Measurements from ENCODE around the gene HECTD2.
A peak's percentile ranks its signal among the peaks of the same experiment; 100 is the strongest.
"Not testable (repeated sequence)": the region's sequence is repeated elsewhere in the genome, so short reads cannot be mapped to it uniquely, and the experiment has no call there.

The HECTD2 gene

GRCh38 chr10:91409869-91410637, at the start of gene HECTD2:
Gene HECTD2, plus strand, starts transcription at chr10:91410344. Its CDS starts 95 bp downstream, at chr10:91410439.
- H3K4me1 Mint-ChIP-seq (ENCODE audit: low read depth), result peaks cover 28% of the 10 kb centered on the region
- no peaks in the 10 kb centered on the region for H3K9me3 Mint-ChIP-seq
- H3K27me3 Mint-ChIP-seq, result peaks cover 20% of the 10 kb centered on the region
- peak within 1 kb of the TSS; percentile 99 for H3K27ac Mint-ChIP-seq
- H3K4me3 Mint-ChIP-seq, result peak within 1 kb of the TSS; percentile 97
- H3K36me3 Mint-ChIP-seq (ENCODE audit: low read depth), result peaks cover 4% of the 10 kb centered on the region

GRCh38 chr10:91360461-91360860, 49.7 kb upstream of the HECTD2 start:
- no peak overlapping the region for H3K4me3 Mint-ChIP-seq
- H3K4me1 Mint-ChIP-seq (ENCODE audit: low read depth), result no peaks in the 10 kb centered on the region
- H3K27ac Mint-ChIP-seq, result no peak overlapping the region
- H3K9me3 Mint-ChIP-seq, result peaks cover 7% of the 10 kb centered on the region
- H3K27me3 Mint-ChIP-seq, result peaks cover 70% of the 10 kb centered on the region
- no peaks in the 10 kb centered on the region for H3K36me3 Mint-ChIP-seq (ENCODE audit: low read depth)

GRCh38 chr10:91365519-91365918, 44.6 kb upstream of the HECTD2 start:
- H3K36me3 Mint-ChIP-seq (ENCODE audit: low read depth); H3K4me1 Mint-ChIP-seq (ENCODE audit: low read depth); H3K9me3 Mint-ChIP-seq; H3K4me3 Mint-ChIP-seq; H3K27ac Mint-ChIP-seq: not testable (repeated sequence)
- H3K27me3 Mint-ChIP-seq, result peaks cover 62% of the 10 kb centered on the region

GRCh38 chr10:91366704-91367103, 43.4 kb upstream of the HECTD2 start:
- H3K9me3 Mint-ChIP-seq, result peaks cover 7% of the 10 kb centered on the region
- H3K4me3 Mint-ChIP-seq, result no peak overlapping the region
- H3K27me3 Mint-ChIP-seq, result peaks cover 51% of the 10 kb centered on the region

GRCh38 chr10:91367127-91367531, 43.0 kb upstream of the HECTD2 start:
- Mint-ChIP-seq H3K9me3 (peaks cover 6% of the 10 kb centered on the region), H3K36me3 (ENCODE audit: low read depth) (no peaks in the 10 kb centered on the region), H3K4me1 (ENCODE audit: low read depth) (no peaks in the 10 kb centered on the region), H3K27ac (no peak overlapping the region), H3K4me3 (no peak overlapping the region), H3K27me3 (peaks cover 47% of the 10 kb centered on the region)

More at GRCh38 chr10:91366704-91367103, 43.4 kb upstream of the HECTD2 start:
- Mint-ChIP-seq H3K4me1 (ENCODE audit: low read depth) (no peaks in the 10 kb centered on the region), H3K27ac (no peak overlapping the region), H3K36me3 (ENCODE audit: low read depth) (no peaks in the 10 kb centered on the region)

- H3K9me3 Mint-ChIP-seq, result peaks cover 2% of the 10 kb centered on the region
- no peak overlapping the region for H3K4me3 Mint-ChIP-seq
- H3K4me1 Mint-ChIP-seq (ENCODE audit: low read depth), result no peaks in the 10 kb centered on the region
- H3K27ac Mint-ChIP-seq, result no peak overlapping the region
- no peaks in the 10 kb centered on the region for H3K36me3 Mint-ChIP-seq (ENCODE audit: low read depth)
- peaks cover 43% of the 10 kb centered on the region for H3K27me3 Mint-ChIP-seq
Measured at GRCh38 chr10:91367558-91367957, 42.6 kb upstream of the HECTD2 start.

GRCh38 chr10:91369978-91370589, 40.1 kb upstream of the HECTD2 start:
- not testable (repeated sequence) for H3K4me3 Mint-ChIP-seq; H3K4me1 Mint-ChIP-seq (ENCODE audit: low read depth); H3K36me3 Mint-ChIP-seq (ENCODE audit: low read depth); H3K27ac Mint-ChIP-seq
- H3K9me3 Mint-ChIP-seq, result peaks cover 16% of the 10 kb centered on the region
- peaks cover 27% of the 10 kb centered on the region for H3K27me3 Mint-ChIP-seq

GRCh38 chr10:91374052-91374451, 36.1 kb upstream of the HECTD2 start:
- H3K27me3 Mint-ChIP-seq, result peaks cover 31% of the 10 kb centered on the region
- no peaks in the 10 kb centered on the region for H3K36me3 Mint-ChIP-seq (ENCODE audit: low read depth)
- H3K9me3 Mint-ChIP-seq, result peaks cover 25% of the 10 kb centered on the region
- H3K27ac Mint-ChIP-seq, result no peak overlapping the region
- H3K4me1 Mint-ChIP-seq (ENCODE audit: low read depth), result peaks cover 15% of the 10 kb centered on the region
- H3K4me3 Mint-ChIP-seq, result no peak overlapping the region

- H3K9me3 Mint-ChIP-seq, result peaks cover 25% of the 10 kb centered on the region
- H3K4me1 Mint-ChIP-seq (ENCODE audit: low read depth), result peaks cover 15% of the 10 kb centered on the region
- H3K36me3 Mint-ChIP-seq (ENCODE audit: low read depth), result no peaks in the 10 kb centered on the region
- H3K4me3 Mint-ChIP-seq, result no peak overlapping the region
- H3K27me3 Mint-ChIP-seq, result peaks cover 32% of the 10 kb centered on the region
- no peak overlapping the region for H3K27ac Mint-ChIP-seq
Measured at GRCh38 chr10:91378061-91378460, 32.1 kb upstream of the HECTD2 start.

- Mint-ChIP-seq H3K36me3 (ENCODE audit: low read depth) (no peaks in the 10 kb centered on the region), H3K27ac (no peak overlapping the region), H3K27me3 (peaks cover 38% of the 10 kb centered on the region), H3K9me3 (peaks cover 7% of the 10 kb centered on the region), H3K4me1 (ENCODE audit: low read depth) (peaks cover 15% of the 10 kb centered on the region), H3K4me3 (no peak overlapping the region)
Measured at GRCh38 chr10:91380873-91381256, 29.3 kb upstream of the HECTD2 start.

- H3K4me1 Mint-ChIP-seq (ENCODE audit: low read depth), result peaks cover 15% of the 10 kb centered on the region
- peaks cover 36% of the 10 kb centered on the region for H3K27me3 Mint-ChIP-seq
- peaks cover 7% of the 10 kb centered on the region for H3K9me3 Mint-ChIP-seq
- no peaks in the 10 kb centered on the region for H3K36me3 Mint-ChIP-seq (ENCODE audit: low read depth)
- H3K4me3 Mint-ChIP-seq, result no peak overlapping the region
- no peak overlapping the region for H3K27ac Mint-ChIP-seq
Measured at GRCh38 chr10:91381257-91381891, 28.8 kb upstream of the HECTD2 start.

GRCh38 chr10:91385306-91386085, 24.6 kb upstream of the HECTD2 start:
- H3K4me3 Mint-ChIP-seq, result no peak overlapping the region
- H3K27ac Mint-ChIP-seq, result no peak overlapping the region
- H3K9me3 Mint-ChIP-seq, result no peaks in the 10 kb centered on the region
- H3K4me1 Mint-ChIP-seq (ENCODE audit: low read depth), result peaks cover 5% of the 10 kb centered on the region
- peaks cover 43% of the 10 kb centered on the region for H3K27me3 Mint-ChIP-seq
- H3K36me3 Mint-ChIP-seq (ENCODE audit: low read depth), result no peaks in the 10 kb centered on the region

GRCh38 chr10:91389636-91390512, 20.3 kb upstream of the HECTD2 start:
- Mint-ChIP-seq H3K9me3 (no peaks in the 10 kb centered on the region), H3K4me1 (ENCODE audit: low read depth) (peaks cover 5% of the 10 kb centered on the region), H3K27ac (no peak overlapping the region), H3K4me3 (no peak overlapping the region), H3K36me3 (ENCODE audit: low read depth) (no peaks in the 10 kb centered on the region), H3K27me3 (peaks cover 29% of the 10 kb centered on the region)

- not testable (repeated sequence) for H3K27ac Mint-ChIP-seq; H3K4me3 Mint-ChIP-seq; H3K36me3 Mint-ChIP-seq (ENCODE audit: low read depth); H3K4me1 Mint-ChIP-seq (ENCODE audit: low read depth); H3K9me3 Mint-ChIP-seq
- H3K27me3 Mint-ChIP-seq, result peaks cover 29% of the 10 kb centered on the region
Measured at GRCh38 chr10:91390513-91390825, 19.7 kb upstream of the HECTD2 start.

All from stimulated activated naive CD8-positive, alpha-beta T cell treated with anti-CD3 and anti-CD28 coated beads, Interleukin-15, Interleukin-2, amounts not matched to agents 100 ng/mL and 50 ng/mL, for 24 hours (primary cell).